HG02588 (cell line): ENCODE measurements around the gene EFTUD2.

Experiments used
- ATAC-seq: cut with Tn5 transposase; IDR thresholded peaks from one replicate; pipeline ENCODE4 v1.9.1; 2021; ENCODE audit warnings: mild to moderate bottlenecking, moderate library complexity; ENCODE audit not compliant: unreplicated experiment

The EFTUD2 gene

DNA sequence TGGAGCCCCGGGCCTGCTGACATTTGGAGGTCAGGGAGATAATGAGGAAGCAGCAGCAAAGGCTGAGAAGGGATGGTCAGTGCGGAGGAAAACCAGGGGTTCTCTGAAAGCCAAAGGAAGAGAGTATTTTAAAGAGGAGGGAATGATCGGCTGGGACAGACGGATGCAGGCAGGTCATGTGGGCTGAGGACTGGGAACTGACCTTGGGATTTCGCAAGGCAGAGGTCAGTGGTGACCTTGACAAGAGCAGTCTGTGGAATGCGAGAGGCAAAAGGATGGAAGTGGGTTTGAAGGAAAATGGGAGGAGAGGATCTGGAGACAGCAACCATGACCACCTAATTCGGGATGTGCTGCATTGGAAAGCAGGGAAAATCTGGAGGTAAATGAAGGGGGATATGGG is 10.2 kb downstream of the EFTUD2 start:
- ATAC-seq, result no peak

DNA sequence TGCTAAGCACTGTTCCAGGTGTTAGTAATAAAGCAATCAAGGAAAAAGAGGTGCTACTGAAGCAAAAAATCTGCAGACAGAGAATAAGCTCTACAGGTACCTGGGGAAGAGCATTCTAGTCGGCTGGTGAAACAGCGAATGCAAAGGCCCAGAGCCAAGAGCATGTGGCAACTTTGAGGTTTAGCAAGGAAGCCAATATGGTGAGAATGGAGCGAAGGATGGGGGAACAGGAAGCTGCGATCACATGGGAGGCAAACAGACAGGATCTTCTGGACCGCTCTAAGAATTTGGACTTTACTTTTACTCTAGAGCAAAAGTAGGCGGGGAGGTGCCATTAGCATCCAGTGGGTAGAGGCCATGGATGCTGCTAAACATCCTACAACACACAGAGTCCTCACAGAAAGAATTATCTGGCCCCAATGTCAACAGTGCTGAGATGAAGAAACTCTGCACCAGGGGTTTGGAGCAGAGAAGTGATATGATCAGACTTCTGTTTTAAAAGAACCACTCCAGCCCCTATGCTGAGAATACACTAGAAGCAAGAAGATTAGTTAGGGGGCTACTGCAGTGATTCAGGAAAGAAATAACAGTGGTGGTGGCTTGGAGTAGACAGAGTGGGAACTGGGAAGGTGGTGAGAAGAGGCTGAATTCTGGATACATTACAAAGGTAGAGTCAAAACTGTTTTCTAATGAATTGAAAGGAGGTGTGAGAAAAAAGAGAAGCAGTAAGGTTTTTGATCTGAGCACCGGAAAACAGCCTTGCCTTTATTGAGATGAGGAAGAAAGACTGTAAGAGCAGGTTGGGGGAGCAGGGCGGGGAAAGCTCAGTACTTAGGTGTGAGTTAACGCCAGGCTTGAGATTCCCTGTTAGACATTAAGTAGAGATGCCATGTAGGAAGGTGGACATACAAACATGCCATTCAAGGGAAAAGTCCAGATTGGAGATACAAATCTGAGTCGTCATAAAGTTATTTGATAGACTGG is 11.0 kb downstream of the EFTUD2 start:
- no peak for ATAC-seq

DNA sequence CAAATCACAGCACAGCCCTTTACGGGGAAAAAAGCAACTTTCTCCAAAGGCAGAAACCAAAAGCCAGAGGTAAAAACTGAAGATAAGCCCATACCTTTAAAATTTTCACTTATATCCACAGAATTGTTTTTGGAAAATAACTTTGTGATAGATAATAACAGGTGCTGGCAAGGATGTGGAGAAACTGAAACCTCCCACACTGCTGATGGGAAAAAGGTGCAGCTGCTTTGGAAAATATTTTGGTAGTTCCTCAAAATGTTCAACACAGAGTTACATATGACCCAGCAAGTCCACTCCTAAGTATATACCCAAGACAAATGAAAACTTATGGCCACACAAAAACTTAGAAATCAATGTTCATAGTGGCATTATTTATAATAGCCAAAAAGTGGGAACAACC is 12.2 kb downstream of the EFTUD2 start:
- ATAC-seq, result no peak

DNA sequence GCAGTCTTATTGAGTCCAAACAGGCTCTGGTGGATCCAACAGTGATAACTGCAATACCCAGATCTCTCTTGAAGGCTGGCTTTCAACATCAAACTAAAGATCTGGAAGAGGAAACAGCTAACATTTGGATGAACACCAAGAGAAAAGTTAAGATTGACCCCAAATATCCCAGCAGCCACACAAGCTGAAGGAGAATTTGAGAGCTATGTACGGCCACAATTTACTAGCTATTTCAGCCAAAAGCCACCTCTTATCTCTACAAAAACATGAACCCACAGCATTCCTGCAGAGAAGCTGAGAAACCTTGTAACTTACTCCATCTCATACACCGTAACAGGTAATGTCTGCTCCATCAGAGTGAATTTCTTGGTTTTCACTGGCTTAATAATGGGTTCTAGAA is 14.3 kb downstream of the EFTUD2 start:
- no peak for ATAC-seq

DNA sequence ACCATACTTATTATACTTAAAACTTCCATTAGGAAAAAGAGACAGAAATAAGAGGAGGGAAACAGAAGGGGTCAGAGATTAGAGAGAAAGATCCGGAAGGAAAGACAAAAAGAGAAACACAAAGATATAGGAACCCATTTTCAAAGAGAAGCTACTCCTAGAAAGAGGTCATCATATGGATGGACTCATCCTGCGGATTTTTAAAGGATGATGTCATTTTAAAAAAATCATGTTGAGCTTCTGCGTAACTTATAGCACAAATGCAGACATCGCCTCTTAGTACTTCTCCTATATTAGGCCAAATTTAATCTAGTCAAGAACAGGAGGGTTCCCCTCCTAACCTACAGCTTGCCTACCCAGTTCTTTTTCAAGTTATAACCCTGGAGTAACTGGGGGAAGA is 18.1 kb downstream of the EFTUD2 start:
- no peak for ATAC-seq

DNA sequence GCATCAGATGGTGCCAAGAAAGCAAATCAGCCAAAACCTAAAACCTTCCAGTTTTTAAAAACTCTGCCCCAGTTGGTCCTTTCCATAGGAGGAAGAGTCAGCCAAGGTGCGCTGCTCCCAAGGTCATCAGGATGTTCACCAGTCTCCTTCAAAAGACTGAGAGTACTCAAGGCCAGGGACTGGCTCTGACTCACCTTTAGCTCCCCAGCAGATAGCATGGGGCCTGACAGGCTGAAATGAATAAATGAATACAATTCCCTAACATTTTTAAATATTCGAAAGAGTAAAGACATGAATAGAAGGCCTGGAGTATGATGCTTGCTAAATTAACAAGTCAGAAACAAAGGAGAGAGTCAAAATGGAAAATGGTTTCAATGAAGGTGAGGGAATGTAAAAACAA is 19.2 kb downstream of the EFTUD2 start:
- no peak for ATAC-seq

DNA sequence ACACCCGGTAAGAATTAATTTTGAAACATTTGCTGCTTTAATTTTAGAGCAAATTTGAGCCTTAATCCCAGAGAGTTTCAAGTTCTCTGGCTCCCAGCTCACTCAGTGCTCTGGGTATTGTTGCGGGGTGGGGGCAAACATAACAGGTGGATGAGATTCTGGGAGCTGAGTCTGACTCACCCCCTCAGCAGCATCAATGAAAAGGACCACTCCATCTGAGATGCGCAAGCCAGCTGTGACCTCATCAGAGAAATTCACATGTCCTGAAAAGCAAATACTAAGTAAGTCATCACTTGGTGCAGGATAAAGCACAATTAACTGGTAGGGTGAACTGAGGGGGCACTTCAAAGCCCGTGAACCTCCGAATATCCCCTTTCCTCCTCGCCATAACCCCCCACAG is 19.9 kb downstream of the EFTUD2 start:
- no peak for ATAC-seq

DNA sequence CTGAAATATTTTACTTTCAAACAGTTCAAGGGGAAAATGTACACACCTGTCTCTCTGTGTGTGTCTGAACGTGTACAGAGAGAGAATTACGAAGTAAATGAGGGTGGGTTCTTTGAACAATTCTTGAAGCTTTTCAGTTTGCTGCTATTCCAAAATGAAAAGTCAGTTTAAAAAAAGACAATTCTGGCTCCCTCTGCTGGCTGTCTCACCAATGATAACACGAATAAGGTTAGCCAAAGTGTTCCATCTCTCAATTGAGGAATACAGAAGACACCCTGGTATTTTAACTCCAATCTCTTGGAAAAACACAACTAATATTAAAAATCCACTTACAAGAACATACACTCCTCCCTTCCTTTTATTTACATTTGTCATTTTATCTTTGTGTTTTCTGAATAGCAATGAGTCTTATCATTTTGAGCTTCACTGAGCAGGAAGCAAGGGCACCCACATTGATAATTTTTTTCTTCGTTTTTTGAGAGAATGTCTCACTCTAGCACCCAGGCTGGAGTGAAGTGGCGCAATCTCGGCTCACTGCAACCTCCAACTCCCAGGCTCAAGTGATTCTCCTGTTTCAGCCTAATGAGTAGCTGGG is 20.5 kb downstream of the EFTUD2 start:
- ATAC-seq, result no peak

DNA sequence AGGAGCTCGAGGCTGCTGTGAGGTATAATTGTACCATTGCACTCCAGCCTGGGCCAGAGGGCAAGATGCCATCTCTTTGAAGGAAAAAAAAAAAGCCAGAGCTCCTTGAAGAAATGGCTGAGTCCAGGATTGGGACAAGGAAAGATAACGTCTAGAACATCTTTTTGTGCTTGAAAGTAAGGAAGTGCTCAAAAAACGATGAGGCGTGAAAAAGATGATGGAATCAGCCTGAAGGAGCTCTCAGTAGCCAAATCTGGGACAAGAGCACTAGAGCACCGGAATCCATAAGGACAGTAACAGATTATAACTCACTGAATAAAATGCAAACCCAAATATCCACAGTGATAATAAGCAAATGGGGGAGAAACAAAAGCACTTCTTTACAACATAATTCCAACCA is 22.1 kb downstream of the EFTUD2 start:
- ATAC-seq, result no peak

DNA sequence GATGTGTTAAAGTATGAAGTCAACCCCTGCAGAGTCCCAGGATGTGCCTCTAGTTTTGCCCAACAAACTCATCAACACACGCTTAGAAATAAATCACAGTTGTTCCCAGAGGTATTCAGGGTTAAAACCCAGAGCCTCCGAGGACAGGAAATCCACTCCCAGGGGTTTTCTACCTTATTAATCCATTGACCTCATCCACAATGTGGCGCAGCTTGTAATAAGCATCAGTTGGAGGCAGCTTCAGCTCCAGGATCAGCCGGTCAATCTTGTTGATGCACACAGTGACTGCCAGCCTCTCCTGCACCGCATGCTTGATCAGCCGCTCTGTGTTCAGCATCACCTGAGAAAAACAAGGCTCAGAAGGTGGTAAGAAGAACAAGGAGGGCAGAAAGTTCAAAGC is 23.5 kb downstream of the EFTUD2 start:
- no peak for ATAC-seq

DNA sequence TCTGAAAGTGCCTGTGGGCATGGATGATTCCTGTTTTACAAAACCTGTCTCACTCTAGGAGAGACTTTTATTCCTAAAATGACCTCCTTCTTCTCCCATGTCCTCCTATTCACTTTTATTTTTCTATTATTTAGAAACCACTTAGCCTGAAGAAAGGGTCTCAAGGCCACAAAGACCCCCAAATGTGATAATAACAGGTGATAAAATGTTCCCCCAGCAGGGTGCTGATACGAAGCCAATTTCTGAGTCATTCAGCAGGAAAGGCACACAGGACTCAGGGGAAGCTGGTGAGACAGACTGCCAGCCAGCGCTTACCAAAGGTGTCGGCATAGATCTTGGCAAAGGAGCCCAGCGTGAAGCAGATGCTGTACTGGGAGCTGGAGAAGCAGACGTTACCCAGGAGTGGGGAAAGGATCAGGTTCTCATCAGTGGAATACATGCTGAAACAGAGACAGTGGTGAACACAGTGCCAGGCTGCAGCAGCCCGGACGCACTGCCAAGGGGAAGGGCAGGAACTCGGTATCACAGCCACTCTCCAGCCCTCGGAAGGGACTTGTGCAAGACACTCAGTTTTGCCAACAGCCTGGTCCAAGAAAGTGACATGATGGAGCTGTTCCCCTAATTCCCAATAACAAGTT is 27.0 kb downstream of the EFTUD2 start:
- no peak for ATAC-seq

DNA sequence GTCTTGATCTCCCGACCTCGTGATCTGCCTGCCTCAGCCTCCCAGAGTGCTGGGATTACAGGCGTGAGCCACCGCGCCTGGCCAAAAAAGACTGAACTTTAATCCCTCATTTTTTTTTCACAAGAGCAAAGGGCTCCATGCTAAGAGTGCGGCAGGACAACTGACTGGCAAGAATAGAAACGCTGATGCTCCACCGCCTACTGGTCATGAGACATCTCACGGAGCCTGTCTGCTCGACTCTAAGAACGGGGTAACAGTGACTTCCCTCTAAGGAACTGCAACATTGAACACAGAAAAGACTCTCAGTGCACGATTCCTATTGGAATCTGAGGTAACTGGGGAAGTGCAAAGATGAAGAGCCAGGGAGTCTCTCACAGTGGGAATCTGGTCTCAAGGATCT is 27.7 kb downstream of the EFTUD2 start:
- no peak for ATAC-seq

DNA sequence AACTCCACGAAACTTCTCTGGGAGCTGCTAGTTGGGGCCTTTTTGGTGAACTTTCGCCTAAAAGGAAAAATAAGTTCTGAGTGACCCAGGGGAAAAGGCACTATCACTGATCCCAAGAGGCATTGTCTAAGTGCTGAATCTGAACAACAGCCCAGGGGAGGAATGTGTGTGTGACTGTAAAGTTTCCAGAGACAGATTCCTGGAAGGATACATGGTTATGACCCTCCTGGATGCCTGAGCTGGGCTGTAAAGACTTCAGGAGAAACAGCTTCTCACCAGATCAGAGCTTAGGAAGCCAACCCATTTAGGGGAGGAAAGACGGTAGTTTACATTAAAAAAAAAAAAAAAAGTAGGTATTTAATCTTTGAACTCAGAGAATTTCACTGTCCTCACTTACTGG is 31.4 kb downstream of the EFTUD2 start:
- no peak for ATAC-seq

DNA sequence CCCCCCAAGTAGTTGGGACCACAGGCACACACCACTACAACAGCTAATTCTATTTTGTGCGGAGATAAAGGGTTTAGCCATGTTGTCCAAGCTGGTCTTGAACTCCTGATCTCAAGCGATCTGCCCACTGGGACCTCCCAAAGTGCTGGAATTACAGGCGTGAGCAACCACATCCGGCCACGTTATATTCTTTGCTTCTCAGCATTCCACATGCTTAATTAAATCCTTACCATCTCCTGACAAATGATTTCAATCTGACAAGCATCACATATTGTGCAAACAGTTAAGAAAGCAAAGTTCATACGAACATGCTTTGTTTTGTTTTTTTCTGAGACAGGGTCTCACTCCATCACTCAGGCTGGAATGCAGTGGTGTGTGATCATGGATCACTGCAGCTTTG is 33.3 kb downstream of the EFTUD2 start:
- ATAC-seq, result no peak

DNA sequence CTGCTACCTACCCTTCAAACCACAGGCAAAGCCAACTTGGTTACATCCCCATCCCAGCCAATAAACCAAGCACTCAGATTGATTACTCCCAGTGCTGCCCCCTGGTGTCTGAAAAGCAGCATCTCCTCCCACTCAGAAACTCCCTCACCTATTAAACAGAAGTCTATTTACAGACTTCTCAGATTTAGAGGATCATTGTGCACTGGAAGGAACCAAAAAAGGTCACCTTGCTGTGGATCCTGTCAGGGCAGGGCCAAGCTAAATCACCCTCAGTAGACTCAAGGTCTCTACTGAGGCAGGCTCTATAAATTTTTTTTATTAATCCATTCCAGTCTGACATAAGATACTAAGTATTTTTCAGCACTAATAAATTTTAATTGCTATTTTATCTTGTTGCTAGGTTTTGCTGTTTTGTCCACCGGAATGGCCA is 34.0 kb downstream of the EFTUD2 start:
- no peak for ATAC-seq

DNA sequence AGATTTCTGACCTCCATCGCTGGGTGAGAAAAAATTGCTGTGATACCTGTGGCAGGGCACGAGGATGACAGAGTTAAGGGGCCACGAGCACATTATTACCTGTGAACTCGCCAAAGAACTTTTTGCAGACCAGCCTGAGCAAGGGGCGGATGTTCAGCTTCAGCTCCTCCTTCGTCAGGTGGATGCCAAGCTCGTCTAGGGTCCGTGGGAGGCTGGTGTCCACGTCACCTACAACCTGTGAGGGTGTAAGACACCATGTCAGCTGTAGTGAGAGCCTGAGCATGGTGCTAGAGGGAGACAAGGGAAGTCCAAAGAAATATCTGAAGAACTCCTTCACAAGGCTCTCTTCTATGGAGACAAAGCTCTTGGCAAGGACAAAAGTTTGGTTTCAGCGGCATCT is 34.4 kb downstream of the EFTUD2 start:
- ATAC-seq, result no peak

DNA sequence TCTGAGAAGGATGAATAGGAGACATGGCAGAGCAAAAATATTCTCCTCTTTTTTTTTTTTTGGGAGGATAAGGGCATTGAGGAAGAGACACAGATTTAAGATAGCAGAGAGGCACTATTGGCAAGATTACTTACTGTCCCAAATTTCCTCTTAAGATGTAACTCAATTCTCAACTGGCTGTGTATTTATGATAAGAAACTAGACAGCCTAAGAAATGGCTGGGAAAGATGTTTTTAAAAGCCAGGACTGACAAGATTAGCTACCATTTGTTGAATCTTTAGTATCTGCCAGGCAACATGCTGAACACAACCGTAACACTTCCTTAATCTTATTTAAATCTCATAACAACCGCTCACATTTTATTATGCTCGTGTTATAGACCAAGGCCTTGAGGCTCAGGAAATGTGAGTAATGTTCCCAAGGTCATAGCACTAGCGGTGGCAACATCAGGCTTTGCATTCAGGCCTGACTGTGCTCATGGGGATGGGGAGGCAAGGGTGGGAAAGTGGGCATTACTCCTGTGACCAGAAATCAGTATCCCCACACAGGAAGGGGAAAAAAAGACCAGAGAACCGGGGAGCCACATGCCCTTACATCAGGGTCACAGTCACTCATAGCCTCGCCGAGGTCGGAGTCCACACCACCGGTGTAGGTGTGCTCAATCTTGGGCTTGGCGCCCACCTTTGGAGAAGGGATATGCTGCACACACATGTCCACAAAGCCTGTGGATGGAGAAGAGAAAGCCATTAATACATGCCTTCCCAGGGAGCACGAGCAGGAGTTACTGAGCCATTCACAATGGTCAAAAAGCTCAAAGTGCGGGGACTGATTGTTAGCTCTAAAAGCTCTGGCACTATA is 36.0 kb downstream of the EFTUD2 start:
- ATAC-seq, result no peak

DNA sequence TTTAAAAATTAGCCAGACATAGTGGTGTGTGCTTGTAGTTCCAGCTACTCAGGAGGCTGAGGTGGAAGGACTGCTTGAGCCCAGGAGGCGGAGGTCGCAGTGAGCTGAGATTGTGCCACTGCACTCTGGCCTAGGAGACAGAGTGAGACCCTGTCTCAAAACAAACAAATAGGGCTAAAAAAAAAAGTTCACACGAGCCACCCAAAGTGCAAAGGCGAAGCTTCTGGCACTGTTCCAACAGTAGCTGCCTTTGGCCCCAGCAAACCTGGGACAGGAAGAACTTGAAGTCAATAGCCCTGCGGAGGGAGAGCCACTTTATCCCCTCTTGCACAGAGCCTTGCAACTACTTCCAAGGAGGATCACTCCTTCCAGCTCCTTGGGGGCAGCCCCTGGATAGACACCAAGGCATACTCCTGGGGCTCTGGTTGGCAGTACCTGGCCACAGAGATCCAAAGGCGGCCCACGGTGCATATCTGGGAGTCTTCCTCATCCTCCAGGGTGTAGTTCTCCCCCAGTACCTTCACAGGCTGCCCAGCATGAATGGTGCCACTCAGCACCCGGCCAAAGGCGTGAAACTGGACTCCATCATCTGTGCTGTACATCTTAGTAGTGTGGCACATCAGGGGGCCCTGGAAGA is 36.8 kb downstream of the EFTUD2 start:
- no peak for ATAC-seq

DNA sequence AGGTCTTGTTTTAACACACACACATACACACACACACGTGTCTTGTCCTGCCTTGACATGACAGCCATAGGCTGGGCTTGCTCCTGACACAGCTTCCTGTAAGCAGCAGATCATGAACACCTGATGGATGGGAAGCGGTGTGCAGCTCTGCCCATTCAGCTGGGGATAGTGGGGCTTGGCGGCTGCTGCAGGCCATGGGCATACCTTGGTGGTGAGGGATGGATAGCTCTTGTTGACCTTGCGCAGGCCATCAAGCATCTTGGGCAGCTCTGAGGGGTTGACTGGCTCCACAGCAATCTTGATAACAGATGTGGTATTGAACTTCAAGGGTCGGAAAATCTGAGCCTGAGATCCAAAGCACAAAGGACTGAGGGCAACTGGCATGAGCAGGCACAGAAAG is 39.5 kb downstream of the EFTUD2 start:
- no peak for ATAC-seq

DNA sequence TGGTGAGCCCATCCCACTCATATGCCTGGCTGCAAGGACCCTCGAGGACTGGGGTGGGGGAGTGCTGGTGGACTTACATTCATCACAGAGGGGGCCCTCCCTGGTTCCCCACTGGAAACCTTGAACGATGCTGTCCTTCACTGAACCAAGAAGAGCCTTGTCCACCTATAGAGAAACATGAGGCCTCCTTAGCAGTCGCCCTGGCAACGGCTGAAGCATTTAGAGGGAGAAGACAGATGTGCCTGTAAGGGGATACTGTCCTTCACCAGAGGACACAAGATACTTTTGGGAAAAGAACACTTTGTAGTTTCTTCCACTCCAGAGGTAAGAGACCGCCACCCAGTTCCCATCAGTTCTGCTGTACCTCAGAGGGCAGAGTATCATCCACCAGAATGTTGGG is 45.1 kb downstream of the EFTUD2 start:
- ATAC-seq, result no peak

DNA sequence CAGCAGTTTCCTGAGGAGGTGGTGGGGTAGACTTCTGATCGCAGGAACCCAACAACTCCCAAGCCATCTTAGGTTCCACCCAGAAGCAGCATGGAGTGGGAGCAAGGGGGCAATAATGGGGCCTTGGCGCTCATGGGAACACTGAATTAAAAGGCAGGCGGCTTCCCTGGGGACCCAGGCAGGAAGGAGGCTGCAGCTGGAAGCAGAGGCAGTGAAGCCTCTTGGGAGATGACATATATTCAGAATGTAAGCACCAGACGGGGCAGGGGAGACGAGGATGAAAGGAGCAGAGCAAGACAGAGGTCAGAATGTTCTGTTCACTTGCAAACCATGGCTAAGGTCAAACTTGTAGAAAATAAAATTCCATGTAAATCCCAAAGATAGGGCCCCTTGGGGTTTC is 48.6 kb downstream of the EFTUD2 start:
- no peak for ATAC-seq
